ENCODE results near the gene NUP210L. TPM values are rescaled to one million over a fixed set of nuclear protein-coding genes. Genes with fewer than 3 reads are reported as not detected.

The NUP210L gene
- total RNA-seq, 4 donors from 2014 or later = 0.22 TPM; not detected in 3

- no peak for TF ChIP-seq CTCF (IDR thresholded peaks at IDR 0.05; ENCODE audit: low read depth)
Measured at GRCh38 chr1:154186852-154187501, 32.1 kb upstream of the NUP210L start.

DNA sequence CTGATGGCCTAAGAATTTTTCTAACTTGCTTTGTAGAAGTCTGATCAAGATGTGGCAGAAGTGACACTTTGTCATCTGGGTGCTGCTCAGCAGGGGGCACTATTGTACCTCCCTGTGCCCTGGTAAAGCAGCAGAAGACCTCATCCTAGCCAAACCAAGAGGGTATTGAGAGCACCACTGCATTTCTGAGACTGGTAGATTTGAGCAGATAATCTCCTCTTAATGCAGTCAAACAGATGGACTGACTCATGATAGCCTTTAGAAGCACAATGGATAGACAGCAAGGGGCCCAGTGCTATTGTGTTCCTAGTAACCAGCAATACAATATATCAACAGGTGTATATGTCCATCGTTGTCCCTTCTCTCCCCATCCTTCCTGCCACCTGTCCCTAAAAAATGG is 31.3 kb upstream of the NUP210L start:
- no peak for TF ChIP-seq CTCF (IDR thresholded peaks at IDR 0.05; ENCODE audit: low read depth)

DNA sequence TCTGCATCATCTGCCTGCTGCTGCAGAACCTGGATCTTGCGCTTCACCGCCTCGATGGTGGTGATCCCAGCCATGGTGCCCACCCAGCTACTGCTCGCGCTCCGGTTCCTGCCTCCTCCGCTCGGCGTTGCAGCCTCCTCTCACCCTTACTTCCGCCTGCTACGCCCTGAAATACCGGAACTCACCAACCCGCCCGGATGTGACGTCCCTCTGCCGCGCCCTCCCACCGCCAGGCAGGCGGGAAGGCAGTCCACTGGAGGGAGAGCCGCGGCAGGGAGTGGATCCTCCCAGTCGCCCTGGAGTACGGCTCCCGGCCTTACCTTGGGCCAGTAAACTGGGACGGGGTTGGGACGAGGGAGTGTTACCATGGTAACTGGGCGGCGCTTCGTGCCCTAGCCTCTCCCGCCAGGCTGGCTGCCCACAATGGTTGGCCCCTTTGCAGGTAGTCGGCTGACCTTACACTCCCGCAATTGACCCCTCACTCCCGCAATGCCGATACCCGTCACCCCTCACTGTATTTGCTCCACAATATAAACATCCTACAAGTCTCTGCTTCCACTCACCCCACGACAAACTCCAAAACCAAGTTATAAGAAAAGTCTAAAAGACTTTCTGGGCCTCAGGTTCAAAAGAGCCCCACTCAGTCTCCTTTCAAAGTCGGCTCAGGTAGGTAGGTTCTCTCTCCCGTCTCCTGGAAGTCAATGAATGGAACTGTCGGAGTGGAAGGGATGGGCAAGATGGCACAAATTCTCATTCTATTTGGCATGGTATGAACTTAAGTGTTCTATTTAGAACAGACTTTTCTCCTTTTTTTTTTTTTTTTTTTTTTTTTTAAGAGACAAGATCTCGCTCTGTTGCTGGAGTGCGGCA is 28.4 kb upstream of the NUP210L start:
- no peak for TF ChIP-seq CTCF (IDR thresholded peaks at IDR 0.05; ENCODE audit: low read depth)

GRCh38 chr1:154182344-154183045 is 27.6 kb upstream of the NUP210L start:
- TF ChIP-seq CTCF (IDR thresholded peaks at IDR 0.05; ENCODE audit: low read depth) = no peak

DNA sequence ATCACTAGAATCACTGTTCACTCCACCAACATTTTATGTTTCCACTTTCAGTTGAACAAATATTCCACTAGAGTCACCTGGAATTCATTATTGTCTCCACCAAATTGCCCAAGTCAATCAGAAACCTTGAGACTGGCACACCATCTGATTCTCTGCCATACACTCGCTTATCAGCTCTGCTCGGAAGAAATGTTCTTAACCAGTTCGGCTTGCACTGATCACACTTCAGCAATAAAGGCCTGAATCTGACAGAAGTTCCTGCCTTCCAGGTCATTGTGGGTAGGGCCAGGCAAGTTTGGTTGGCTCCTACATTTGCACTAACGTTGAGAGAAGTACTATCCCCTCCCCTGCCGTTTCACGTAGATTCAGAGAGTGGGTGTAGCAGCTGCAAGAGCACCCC is 27.1 kb upstream of the NUP210L start:
- TF ChIP-seq CTCF (IDR thresholded peaks at IDR 0.05; ENCODE audit: low read depth) = no peak

DNA sequence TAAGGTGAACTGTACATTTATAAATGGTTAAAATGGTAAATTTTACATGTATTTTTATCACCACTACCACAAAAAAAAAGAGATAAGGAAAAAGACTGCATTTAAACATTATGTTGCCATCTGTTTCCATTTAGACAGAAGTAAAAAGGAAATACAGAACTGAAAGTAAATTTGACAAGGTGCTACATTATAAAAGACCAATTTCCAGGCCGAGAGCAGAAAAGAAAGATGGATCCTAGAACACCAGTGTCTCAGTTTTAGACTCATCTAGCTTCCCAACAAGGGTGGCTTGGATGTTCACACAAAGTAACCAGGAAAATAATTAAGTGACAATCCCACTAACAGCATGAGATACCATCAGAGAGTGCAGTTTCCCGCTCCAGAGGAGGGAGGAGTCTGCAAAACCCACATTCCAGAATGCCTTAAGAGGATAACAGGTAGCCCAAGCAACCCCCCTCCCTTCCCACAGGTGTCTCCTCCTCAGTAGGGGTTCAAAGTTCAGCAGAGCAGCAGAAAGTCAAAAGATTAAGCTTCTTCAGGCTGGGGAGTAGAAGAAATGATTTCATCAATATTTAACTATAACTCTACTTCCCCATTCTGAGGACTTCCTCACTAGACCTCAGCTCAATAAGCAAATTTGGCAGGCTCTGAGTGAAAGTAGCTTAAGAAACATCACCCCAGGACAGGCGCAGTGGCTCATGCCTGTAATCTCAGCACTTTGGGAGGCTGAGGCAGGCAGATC is 25.2 kb upstream of the NUP210L start:
- no peak for TF ChIP-seq CTCF (IDR thresholded peaks at IDR 0.05; ENCODE audit: low read depth)

Data from subcutaneous adipose tissue (tissue), 4 donors.